ENCODE results near the gene ZNF780B. TPM values are rescaled to one million over a fixed set of nuclear protein-coding genes. Genes with fewer than 3 reads are reported as not detected.

Gene ZNF780B
- total RNA-seq, 4 donors from 2014 or later: 4.5 to 87.8 (median 25.5) TPM

DNA sequence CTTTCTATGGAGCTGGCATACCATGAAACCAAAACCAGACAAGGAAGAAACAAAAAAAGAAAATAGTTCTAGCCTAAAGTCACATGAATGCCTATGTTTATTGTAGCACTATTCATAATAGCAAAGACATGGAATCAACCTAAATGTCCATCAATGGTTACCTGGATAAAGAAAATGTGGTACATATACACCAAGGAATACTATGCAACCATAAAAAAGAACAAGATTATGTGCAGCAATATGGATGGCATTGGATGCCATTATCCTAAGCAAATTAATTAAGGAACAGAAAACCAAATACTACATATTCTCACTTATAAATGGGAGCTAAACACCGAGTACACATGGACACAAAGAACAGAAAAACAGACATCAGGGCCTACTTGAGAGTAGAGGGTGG lies 24.3 kb upstream of the ZNF780B start:
- intact Hi-C loops (cut with DNase I; ENCODE audit: low total_unique reads) (no loop called here), in situ Hi-C loops (cut with MboI; ENCODE audit: low pct_ligation_motif_present in 1 of 4, low pct_unique_long_range_greater_than_20kb in 1 of 4, low sequenced_read_pairs in 3 of 4) (no loop called here)
- Histone ChIP-seq H3K4me3 (no peak overlapping the region), H3K4me1 (no peaks in the 10 kb centered on the region), H3K9me3 (peaks cover 8 to 18% of the 10 kb centered on the region in 2 donors), H3K27me3 (no peaks in the 10 kb centered on the region), H3K27ac (no peak overlapping the region), H3K36me3 (peaks cover 2 to 88% (median 34%) of the 10 kb centered on the region in 4 donors)
- no peak for TF ChIP-seq POLR2AphosphoS5 (IDR thresholded peaks at IDR 0.05)
- no peak for TF ChIP-seq POLR2A (IDR thresholded peaks at IDR 0.05)
- no peak for TF ChIP-seq CTCF (IDR thresholded peaks at IDR 0.05)
- TF ChIP-seq EP300 (IDR thresholded peaks at IDR 0.05; ENCODE audit: low read depth): no peak
- 93 to 100% methylated on average over 1 of the region's 1 CpG for WGBS, 2 donors (ENCODE audit: low coverage in 1 of 2)
- no peak for DNase-seq

DNA sequence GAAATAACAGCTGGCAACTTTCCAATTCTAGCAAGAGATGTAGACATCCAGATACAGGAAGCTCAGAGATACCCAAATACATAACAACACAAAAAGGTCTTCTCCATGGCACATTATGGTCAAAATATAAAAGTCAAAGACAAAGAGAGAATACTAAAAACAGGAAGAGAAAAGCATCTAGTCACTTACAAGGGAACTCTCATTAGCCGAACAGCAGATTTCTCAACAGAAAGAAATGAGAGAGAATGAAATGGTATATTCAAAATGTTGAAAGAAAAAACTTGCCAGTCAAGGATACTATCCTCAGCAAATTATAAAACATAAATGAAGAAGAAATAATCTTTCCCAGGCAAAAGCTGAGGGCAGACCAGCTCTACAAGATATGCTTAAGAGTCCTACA lies 22.3 kb upstream of the ZNF780B start:
- WGBS, 2 donors (ENCODE audit: low coverage in 1 of 2): 93 to 100% methylated on average over 1 of the region's 1 CpG
- no peaks in the 10 kb centered on the region for H3K4me1 ChIP-seq
- no peak for DNase-seq
- no peak overlapping the region for H3K4me3 ChIP-seq
- no peak for TF ChIP-seq CTCF (IDR thresholded peaks at IDR 0.05)
- no peak for TF ChIP-seq POLR2AphosphoS5 (IDR thresholded peaks at IDR 0.05)
- in situ Hi-C loops (cut with MboI; ENCODE audit: low pct_ligation_motif_present in 1 of 4, low pct_unique_long_range_greater_than_20kb in 1 of 4, low sequenced_read_pairs in 3 of 4) (no loop called here), intact Hi-C loops (cut with DNase I; ENCODE audit: low total_unique reads) (no loop called here)
- H3K9me3 ChIP-seq: peaks cover 14 to 26% of the 10 kb centered on the region in 2 donors
- H3K27ac ChIP-seq: no peak overlapping the region
- no peaks in the 10 kb centered on the region for H3K27me3 ChIP-seq
- H3K36me3 ChIP-seq: peaks cover 4 to 94% (median 40%) of the 10 kb centered on the region in 4 donors

DNA sequence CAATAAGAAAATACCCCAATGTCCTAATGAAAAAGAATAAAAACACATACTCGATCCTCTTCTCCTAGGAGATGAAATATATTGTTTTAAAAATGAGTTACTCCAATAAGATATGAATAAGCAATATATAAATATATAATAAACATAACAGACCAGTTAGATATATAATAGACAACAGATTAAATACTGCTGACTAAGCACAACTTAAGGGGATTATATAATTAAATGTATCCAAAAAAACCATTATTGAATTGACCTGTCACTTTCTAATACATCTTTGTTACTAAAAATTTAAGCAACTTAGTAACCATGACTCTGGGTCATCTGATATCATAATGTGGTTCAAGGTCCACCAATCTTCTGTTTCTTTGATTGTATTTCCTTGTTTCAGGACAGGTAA lies 14.0 kb upstream of the ZNF780B start:
- Histone ChIP-seq H3K9me3 (peaks cover 7 to 14% of the 10 kb centered on the region in 2 donors), H3K27me3 (no peaks in the 10 kb centered on the region), H3K27ac (no peak overlapping the region), H3K36me3 (peaks cover 0 to 14% (median 7%) of the 10 kb centered on the region in 4 donors), H3K4me1 (no peaks in the 10 kb centered on the region), H3K4me3 (no peak overlapping the region)
- no peak for DNase-seq
- intact Hi-C loops (cut with DNase I; ENCODE audit: low total_unique reads) (no loop called here), in situ Hi-C loops (cut with MboI; ENCODE audit: low pct_ligation_motif_present in 1 of 4, low pct_unique_long_range_greater_than_20kb in 1 of 4, low sequenced_read_pairs in 3 of 4) (no loop called here)
- WGBS, 2 donors (ENCODE audit: low coverage in 1 of 2): 89 to 98% methylated on average over 1 of the region's 1 CpG
- TF ChIP-seq POLR2AphosphoS5 (IDR thresholded peaks at IDR 0.05) (no peak), CTCF (IDR thresholded peaks at IDR 0.05) (no peak), EP300 (IDR thresholded peaks at IDR 0.05; ENCODE audit: low read depth) (no peak), POLR2A (IDR thresholded peaks at IDR 0.05) (no peak)

GRCh38 chr19:40059624-40060023 lies 3.6 kb upstream of the ZNF780B start:
- Histone ChIP-seq H3K36me3 (no peaks in the 10 kb centered on the region), H3K9me3 (peaks cover 21 to 26% of the 10 kb centered on the region in 2 donors), H3K27me3 (peaks cover 8% of the 10 kb centered on the region), H3K4me3 (no peak overlapping the region), H3K4me1 (peaks cover 0 to 14% (median 10%) of the 10 kb centered on the region in 4 donors), H3K27ac (no peak overlapping the region)
- intact Hi-C loops (cut with DNase I; ENCODE audit: low total_unique reads): no loop called here
- no peak for DNase-seq
- 85 to 86% methylated on average over 1 of the region's 1 CpG for WGBS, 2 donors (ENCODE audit: low coverage in 1 of 2)
- in situ Hi-C loops (cut with MboI; ENCODE audit: low pct_ligation_motif_present in 1 of 4, low pct_unique_long_range_greater_than_20kb in 1 of 4, low sequenced_read_pairs in 3 of 4): no loop called here
- TF ChIP-seq POLR2A (IDR thresholded peaks at IDR 0.05) (no peak), CTCF (IDR thresholded peaks at IDR 0.05) (no peak)

Measured in transverse colon (tissue), 4 donors.